Brain microvascular endothelial cell (primary cell): Measurements from ENCODE around the gene KCNMA1.

Experiments used
- DNase-seq: peaks from one replicate; pipeline ENCODE4 v3.0.0-alpha.2; 2020
- H3K27ac ChIP-seq: fragments of 250-450 bp; sonication (Bioruptor Pico); 2 replicates; pipeline ENCODE4 v1.5.1; 2020; ENCODE audit warnings: mild to moderate bottlenecking, moderate library complexity
- H3K27me3 ChIP-seq: fragments of 250-450 bp; sonication (Bioruptor Pico); replicated peaks from 2 replicates; pipeline ENCODE4 v1.5.1; 2020; ENCODE audit warnings: mild to moderate bottlenecking
- H3K36me3 ChIP-seq: fragments of 250-450 bp; sonication (Bioruptor Pico); replicated peaks from 2 replicates; pipeline ENCODE4 v1.5.1; 2020; ENCODE audit warnings: mild to moderate bottlenecking
- H3K4me3 ChIP-seq: 2 replicates; pipeline ENCODE4 v1.5.1; 2011; ENCODE audit warnings: low read depth, mild to moderate bottlenecking, control low read depth, low read length, moderate library complexity
- in situ Hi-C: cut with HindIII; loops from 2 replicates; pipeline ENCODE4 v1.10.0; 2017; ENCODE audit warnings: low sequenced_read_pairs, low pct_ligation_motif_present
- TF ChIP-seq, protein P1 (sequence below): IDR thresholded peaks from 2 replicates; pipeline ENCODE4 v1.5.1; 2011; ENCODE audit warnings: low read depth, mild to moderate bottlenecking, moderate library complexity, low read length, control low read depth, inconsistent platforms; ENCODE audit errors: missing control alignments

KCNMA1 gene

DNA sequence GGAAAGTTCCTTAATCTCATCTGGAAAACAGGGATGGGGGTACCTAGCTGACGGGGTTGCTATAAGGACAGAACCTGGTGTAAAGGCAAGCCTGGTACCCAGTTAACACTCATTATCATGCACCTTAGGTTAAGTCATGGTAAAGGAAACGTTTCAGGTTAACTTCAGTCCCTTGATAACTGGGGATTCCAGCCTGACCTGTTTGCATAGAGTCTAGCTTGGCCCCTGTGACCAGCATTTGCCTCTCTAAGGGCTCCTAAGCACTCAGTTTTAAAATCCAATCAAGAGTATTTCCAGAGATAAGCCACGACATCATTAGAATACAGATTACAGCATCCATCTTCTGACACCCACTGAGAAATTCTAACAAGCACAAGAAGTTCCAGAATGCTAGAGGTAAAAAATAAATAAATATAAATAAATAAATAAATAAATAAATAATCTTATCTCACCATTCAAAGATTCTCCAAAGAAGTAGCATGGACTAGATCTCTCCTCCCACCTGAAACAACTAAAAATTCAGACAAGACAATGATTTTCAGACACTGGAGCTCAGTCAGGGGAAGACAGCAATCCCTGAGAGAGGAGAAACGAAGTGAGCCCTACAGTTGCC lies 184.6 kb downstream of the KCNMA1 start:
- TF ChIP-seq, protein P1, sequence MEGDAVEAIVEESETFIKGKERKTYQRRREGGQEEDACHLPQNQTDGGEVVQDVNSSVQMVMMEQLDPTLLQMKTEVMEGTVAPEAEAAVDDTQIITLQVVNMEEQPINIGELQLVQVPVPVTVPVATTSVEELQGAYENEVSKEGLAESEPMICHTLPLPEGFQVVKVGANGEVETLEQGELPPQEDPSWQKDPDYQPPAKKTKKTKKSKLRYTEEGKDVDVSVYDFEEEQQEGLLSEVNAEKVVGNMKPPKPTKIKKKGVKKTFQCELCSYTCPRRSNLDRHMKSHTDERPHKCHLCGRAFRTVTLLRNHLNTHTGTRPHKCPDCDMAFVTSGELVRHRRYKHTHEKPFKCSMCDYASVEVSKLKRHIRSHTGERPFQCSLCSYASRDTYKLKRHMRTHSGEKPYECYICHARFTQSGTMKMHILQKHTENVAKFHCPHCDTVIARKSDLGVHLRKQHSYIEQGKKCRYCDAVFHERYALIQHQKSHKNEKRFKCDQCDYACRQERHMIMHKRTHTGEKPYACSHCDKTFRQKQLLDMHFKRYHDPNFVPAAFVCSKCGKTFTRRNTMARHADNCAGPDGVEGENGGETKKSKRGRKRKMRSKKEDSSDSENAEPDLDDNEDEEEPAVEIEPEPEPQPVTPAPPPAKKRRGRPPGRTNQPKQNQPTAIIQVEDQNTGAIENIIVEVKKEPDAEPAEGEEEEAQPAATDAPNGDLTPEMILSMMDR, result no peak
- in situ Hi-C loops, result no loop called here

DNA sequence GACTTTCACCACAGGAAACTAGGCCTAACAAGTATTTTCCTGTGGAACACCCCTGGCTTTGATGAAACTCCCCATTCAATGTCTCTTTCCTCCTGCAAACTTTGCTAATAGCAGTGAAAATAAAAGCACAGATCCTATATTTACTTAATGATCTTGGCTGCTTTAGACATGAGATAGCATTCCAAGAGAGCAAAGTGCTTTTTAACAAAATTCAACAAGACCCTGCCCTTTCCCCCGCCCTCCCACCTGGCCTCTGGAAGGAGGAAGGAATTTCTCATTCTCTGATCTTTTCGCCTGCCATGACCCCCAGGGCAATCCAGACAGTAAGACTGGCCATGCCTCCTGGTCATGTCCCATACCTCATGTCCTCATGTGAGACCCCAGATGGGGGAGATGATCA lies 185.7 kb downstream of the KCNMA1 start:
- Histone ChIP-seq H3K27ac (no peak overlapping the region), H3K36me3 (no peaks in the 10 kb centered on the region), H3K27me3 (no peaks in the 10 kb centered on the region), H3K4me3 (no peak overlapping the region)
- TF ChIP-seq, protein P1, result no peak
- no peak for DNase-seq
- in situ Hi-C loops, result no loop called here

More for the DNA sequence above, 184.6 kb downstream of the KCNMA1 start:
- no peak overlapping the region for H3K4me3 ChIP-seq
- H3K27me3 ChIP-seq, result no peaks in the 10 kb centered on the region
- no peak for DNase-seq
- H3K27ac ChIP-seq, result no peak overlapping the region
- no peaks in the 10 kb centered on the region for H3K36me3 ChIP-seq

DNA sequence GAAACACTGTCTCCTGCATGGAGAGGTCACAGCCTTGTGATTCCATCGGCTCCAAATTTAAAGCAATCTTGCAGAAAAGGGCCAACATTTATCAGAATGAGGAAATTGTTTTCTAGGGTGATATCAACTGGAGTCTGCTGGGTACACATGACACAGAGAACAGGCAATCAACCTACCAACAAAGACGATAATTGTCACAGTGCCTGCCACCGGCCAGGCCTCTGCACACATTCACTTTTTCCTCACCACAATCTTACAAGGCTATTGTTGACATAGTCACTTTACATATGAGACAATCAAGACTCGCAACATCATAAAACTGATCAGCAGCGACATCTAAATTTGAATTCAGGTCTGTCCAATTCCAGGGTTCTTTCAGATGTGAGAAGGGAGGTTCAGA lies 189.4 kb downstream of the KCNMA1 start:
- TF ChIP-seq, protein P1, result no peak
- Histone ChIP-seq H3K27ac (no peak overlapping the region), H3K4me3 (no peak overlapping the region), H3K27me3 (no peaks in the 10 kb centered on the region), H3K36me3 (no peaks in the 10 kb centered on the region)
- in situ Hi-C loops, result no loop called here
- no peak for DNase-seq

DNA sequence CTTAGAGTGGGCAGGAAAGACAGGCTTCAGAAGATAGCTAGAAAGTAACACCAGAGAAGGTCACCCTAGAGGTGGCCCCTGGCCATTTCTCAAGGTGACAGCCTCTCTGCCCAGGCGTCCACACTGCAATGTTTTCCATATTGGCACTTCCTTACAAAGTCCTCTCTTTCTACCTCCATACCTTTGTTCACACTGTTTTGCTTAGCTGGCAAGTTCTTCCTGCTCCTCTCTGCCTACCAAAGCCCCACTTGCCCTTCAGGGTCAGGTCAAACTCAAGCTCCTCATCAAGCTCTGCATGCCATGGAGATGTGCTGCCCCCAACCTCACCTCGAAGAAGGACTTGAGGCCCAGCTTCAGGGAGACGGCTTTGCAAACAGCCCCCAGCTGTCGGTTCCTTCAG lies 190.9 kb downstream of the KCNMA1 start:
- H3K4me3 ChIP-seq, result no peak overlapping the region
- no peaks in the 10 kb centered on the region for H3K27me3 ChIP-seq
- in situ Hi-C loops, result no loop called here
- H3K36me3 ChIP-seq, result no peaks in the 10 kb centered on the region
- DNase-seq, result no peak
- no peak overlapping the region for H3K27ac ChIP-seq
- TF ChIP-seq, protein P1, result no peak

DNA sequence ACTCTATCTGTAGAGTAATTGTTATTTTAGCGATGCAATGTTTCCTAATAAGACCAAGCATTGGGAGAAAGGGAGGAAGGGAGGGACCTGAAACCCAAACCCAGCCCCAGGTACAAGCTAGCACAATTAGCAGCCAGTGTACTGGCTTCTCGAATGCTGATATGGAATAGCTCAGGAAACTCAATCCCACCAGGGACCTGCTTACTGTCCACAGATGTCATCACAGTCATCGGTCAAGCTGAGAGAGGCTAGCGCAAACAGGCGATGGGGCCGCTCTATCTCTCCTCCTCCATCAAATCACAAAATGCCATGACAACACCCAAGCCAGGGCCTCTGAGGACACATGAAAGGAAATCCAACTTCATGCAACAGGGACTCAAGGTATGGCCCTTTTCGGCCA lies 192.1 kb downstream of the KCNMA1 start:
- Histone ChIP-seq H3K4me3 (no peak overlapping the region), H3K27ac (no peak overlapping the region), H3K27me3 (no peaks in the 10 kb centered on the region), H3K36me3 (no peaks in the 10 kb centered on the region)
- DNase-seq, result no peak
- in situ Hi-C loops, result no loop called here
- TF ChIP-seq, protein P1, result no peak

DNA sequence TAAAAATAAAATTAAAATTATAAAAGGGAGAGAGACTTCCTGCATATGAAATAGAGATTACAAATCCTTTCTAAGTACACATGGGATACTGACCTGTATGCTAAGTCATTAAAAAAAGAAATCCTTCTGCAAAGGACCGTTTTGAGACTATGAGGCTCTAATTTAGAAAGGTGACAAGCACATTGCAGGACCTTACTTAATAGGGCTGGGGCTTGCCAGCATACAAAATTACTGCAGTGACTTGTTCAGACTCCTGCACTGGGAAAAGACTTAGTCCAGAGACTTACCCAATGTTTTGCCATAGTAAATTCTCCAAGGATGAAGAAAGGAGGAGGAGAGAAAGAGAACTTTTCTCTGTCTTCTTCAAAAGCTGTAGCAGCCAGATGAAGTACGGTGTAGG lies 193.6 kb downstream of the KCNMA1 start:
- Histone ChIP-seq H3K27me3 (no peaks in the 10 kb centered on the region), H3K4me3 (no peak overlapping the region), H3K36me3 (no peaks in the 10 kb centered on the region), H3K27ac (no peak overlapping the region)
- in situ Hi-C loops, result no loop called here
- no peak for DNase-seq
- TF ChIP-seq, protein P1, result no peak
